ENCODE results near the gene GJC2. TPM values are rescaled to one million over a fixed set of nuclear protein-coding genes. Genes with fewer than 3 reads are reported as not detected.

Gene GJC2
- total and polyA plus RNA-seq, 11 donors, result 0.40 to 3.8 (median 0.78) TPM

- DNase-seq (no peak), ATAC-seq (no peak)
- Histone ChIP-seq H3K4me1 (peaks cover 0 to 34% (median 16%) of the 10 kb centered on the region in 12 donors), H3K9me3 (no peaks in the 10 kb centered on the region), H3K27me3 (no peaks in the 10 kb centered on the region), H3K4me3 (no peak overlapping the region), H3K27ac (peak overlapping the region in 10 of 12 donors; percentile 29 to 100 (median 97)), H3K36me3 (no peaks in the 10 kb centered on the region)
- no peak for TF ChIP-seq POLR2A (IDR thresholded peaks at IDR 0.05)
- TF ChIP-seq, protein P1, sequence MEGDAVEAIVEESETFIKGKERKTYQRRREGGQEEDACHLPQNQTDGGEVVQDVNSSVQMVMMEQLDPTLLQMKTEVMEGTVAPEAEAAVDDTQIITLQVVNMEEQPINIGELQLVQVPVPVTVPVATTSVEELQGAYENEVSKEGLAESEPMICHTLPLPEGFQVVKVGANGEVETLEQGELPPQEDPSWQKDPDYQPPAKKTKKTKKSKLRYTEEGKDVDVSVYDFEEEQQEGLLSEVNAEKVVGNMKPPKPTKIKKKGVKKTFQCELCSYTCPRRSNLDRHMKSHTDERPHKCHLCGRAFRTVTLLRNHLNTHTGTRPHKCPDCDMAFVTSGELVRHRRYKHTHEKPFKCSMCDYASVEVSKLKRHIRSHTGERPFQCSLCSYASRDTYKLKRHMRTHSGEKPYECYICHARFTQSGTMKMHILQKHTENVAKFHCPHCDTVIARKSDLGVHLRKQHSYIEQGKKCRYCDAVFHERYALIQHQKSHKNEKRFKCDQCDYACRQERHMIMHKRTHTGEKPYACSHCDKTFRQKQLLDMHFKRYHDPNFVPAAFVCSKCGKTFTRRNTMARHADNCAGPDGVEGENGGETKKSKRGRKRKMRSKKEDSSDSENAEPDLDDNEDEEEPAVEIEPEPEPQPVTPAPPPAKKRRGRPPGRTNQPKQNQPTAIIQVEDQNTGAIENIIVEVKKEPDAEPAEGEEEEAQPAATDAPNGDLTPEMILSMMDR (IDR thresholded peaks at IDR 0.05), result no peak
- 37 to 52% (median 46%) methylated on average over 12 to 15 of the region's 15 CpGs for WGBS, 4 donors
- intact Hi-C loops (cut with DNase I), result loop anchor here in 3 of 10 donors (5.0 kb wide), 1 partner anchor 38 kb away; the partner anchor contains the start of gene IBA57 (in 3 of the 3)
These were observed 56.1 kb downstream of the GJC2 start for GRCh38 chr1:228205526-228206436.

- no peak overlapping the region for H3K4me3 ChIP-seq
- peaks cover 0 to 43% (median 17%) of the 10 kb centered on the region in 12 donors for H3K4me1 ChIP-seq
- no peak for TF ChIP-seq POLR2A (IDR thresholded peaks at IDR 0.05)
- TF ChIP-seq, protein P1 (IDR thresholded peaks at IDR 0.05), result no peak
- H3K9me3 ChIP-seq, result no peaks in the 10 kb centered on the region
- 50 to 70% (median 54%) methylated on average over 4 to 16 of the region's 16 CpGs for WGBS, 4 donors
- ATAC-seq (peak in 3 of 4 donors; percentile 2 to 14 (median 4)), DNase-seq (peak in 1 of 5 donors; percentile 18)
- intact Hi-C loops (cut with DNase I), result loop anchor here in 3 of 10 donors (5.0 kb wide), 1 partner anchor 39 kb away; the partner anchor contains the start of gene IBA57 (in 3 of the 3)
- no peaks in the 10 kb centered on the region for H3K27me3 ChIP-seq
- peak overlapping the region in 11 of 12 donors; percentile 55 to 100 (median 96) for H3K27ac ChIP-seq
- H3K36me3 ChIP-seq, result peaks cover 0 to under 1% (median 0%) of the 10 kb centered on the region in 9 donors
These were observed 57.0 kb downstream of the GJC2 start for GRCh38 chr1:228206582-228207351.

- H3K27me3 ChIP-seq, result peaks cover 0 to 3% (median 0%) of the 10 kb centered on the region in 9 donors
- H3K4me3 ChIP-seq, result peak overlapping the region in 1 of 12 donors; percentile 79
- peaks cover 0 to 49% (median 17%) of the 10 kb centered on the region in 12 donors for H3K4me1 ChIP-seq
- ATAC-seq, result peak in 1 of 4 donors; percentile 0
- 57 to 77% (median 70%) methylated on average over 3 to 8 of the region's 8 CpGs for WGBS, 4 donors
- peak overlapping the region; percentile 36 to 100 (median 95) for H3K27ac ChIP-seq
- TF ChIP-seq, protein P1 (IDR thresholded peaks at IDR 0.05), result no peak
- TF ChIP-seq POLR2A (IDR thresholded peaks at IDR 0.05), result no peak
- H3K36me3 ChIP-seq, result peaks cover 0 to 7% (median 0%) of the 10 kb centered on the region in 9 donors
- intact Hi-C loops (cut with DNase I), result loop anchor here in 3 of 10 donors (5.0 kb wide), 1 partner anchor 40 kb away; the partner anchor contains the start of gene IBA57 (in 3 of the 3)
- DNase-seq, result no peak
- no peaks in the 10 kb centered on the region for H3K9me3 ChIP-seq
These were observed 57.7 kb downstream of the GJC2 start for GRCh38 chr1:228207381-228207810.
